K562 (cell line): ENCODE results near the gene GRIK5. TPM values are rescaled to one million over a fixed set of nuclear protein-coding genes. Genes with fewer than 3 reads are reported as not detected.

ENCODE experiments used
- ATAC-seq: fragments of 200-7000 bp; cut with Tn5 transposase; 3 replicates; pipeline ENCODE4 v1.9.1; 2020; ENCODE audit warnings: moderate library complexity
- BruUV-seq: library from RNA; stranded (reverse); fragments of 400-500 nt; replicated peaks from 2 replicates; lab custom pipeline; 2021; lab: Mats Ljungman, UMichigan
- CTCF ChIA-PET: fragments of 300-600 bp; formaldehyde crosslinking; extraction: SDS; loops from one replicate; lab custom pipeline; 2021; ENCODE audit warnings: low intra/inter-chr PET ratio; lab: Yijun Ruan, JAX
- POLR2A ChIA-PET: fragments of 300-600, 350-650 bp; sonication (Branson Sonifier 250); formaldehyde crosslinking; extraction: SDS; loops from one replicate; lab custom pipeline; 2021; ENCODE audit warnings: antibody characterized with exemption, inconsistent platforms; lab: Yijun Ruan, JAX
- DNase-seq, 4 experiments: peaks; one replicate each; pipeline versions ENCODE4 v3.0.0 to v3.0.0-alpha.2; 2011 to 2018; ENCODE audit warnings: low spot score in 3 of 4, mixed read lengths in 3 of 4; ENCODE audit errors: extremely low read depth in 1 of 4
- FAIRE-seq: peaks from 2 replicates; lab custom pipeline; 2011; peaks lifted over from hg19 to GRCh38; lab: Jason Lieb, UNC
- H2AFZ ChIP-seq: 2 replicates; pipeline ENCODE4 v1.6.0; 2011; ENCODE audit warnings: low read depth, low read length, control low read depth, inconsistent platforms
- H3K27ac ChIP-seq: fragments of 200-600 bp; 3 replicates; pipeline ENCODE4 v1.8.0; 2011; ENCODE audit warnings: low read depth, mild to moderate bottlenecking, control low read depth, inconsistent platforms, low read length, moderate library complexity, mixed read lengths; ENCODE audit errors: extremely low read depth
- H3K27me3 ChIP-seq, 2 experiments: fragments of 300-600 bp in 1 of 2; 2 replicates in 1 of 2; 3 replicates in 1 of 2; pipeline versions ENCODE4 v1.6.0 to v1.8.0; 2011; ENCODE audit warnings: inconsistent platforms in 2 of 2, low read length in 2 of 2, mild to moderate bottlenecking in 1 of 2, mixed read lengths in 1 of 2, moderate library complexity in 1 of 2; ENCODE audit not compliant: control insufficient read depth in 2 of 2, insufficient read depth in 2 of 2
- H3K36me3 ChIP-seq: fragments of 300-600 bp; 3 replicates; pipeline ENCODE4 v1.8.0; 2011; ENCODE audit warnings: mild to moderate bottlenecking, low read length, inconsistent platforms; ENCODE audit not compliant: control insufficient read depth, insufficient read depth
- H3K4me1 ChIP-seq, 2 experiments: fragments of 200-600 bp in 1 of 2; replicated peaks in 1 of 2; 2 replicates in 1 of 2; 3 replicates in 1 of 2; pipeline versions ENCODE4 v1.5.1 to v1.8.0; 2011; ENCODE audit warnings: inconsistent platforms in 2 of 2, low read length in 2 of 2, mild to moderate bottlenecking in 1 of 2, mixed read lengths in 1 of 2, moderate library complexity in 1 of 2; ENCODE audit not compliant: control insufficient read depth in 2 of 2, insufficient read depth in 2 of 2
- H3K4me2 ChIP-seq: 2 replicates; pipeline ENCODE4 v1.6.1; 2011; ENCODE audit warnings: low read length, control low read depth, inconsistent platforms, mixed read lengths; ENCODE audit not compliant: insufficient read depth
- H3K4me3 ChIP-seq: fragments of 200-600 bp; sonication (generic), shearing (Covaris generic); 2 replicates; pipeline ENCODE4 v1.5.1; 2016; ENCODE audit warnings: control low read depth, inconsistent platforms
- H3K79me2 ChIP-seq: fragments of 200-600 bp; 3 replicates; pipeline ENCODE4 v1.8.0; 2011; ENCODE audit warnings: low read length, inconsistent platforms; ENCODE audit not compliant: control insufficient read depth, insufficient read depth
- H3K9ac ChIP-seq, 2 experiments: 2 replicates each; pipeline versions ENCODE4 v1.6.0 to v1.6.1; 2011; ENCODE audit warnings: low read depth in 2 of 2, low read length in 2 of 2, control low read depth in 1 of 2, inconsistent platforms in 1 of 2, mild to moderate bottlenecking in 1 of 2, mixed read lengths in 1 of 2; ENCODE audit not compliant: insufficient read depth in 1 of 2
- H3K9me1 ChIP-seq: one replicate; pipeline ENCODE4 v1.6.0; 2011; ENCODE audit warnings: inconsistent platforms, mild to moderate bottlenecking, low read length, moderate library complexity; ENCODE audit not compliant: control insufficient read depth, insufficient read depth
- H3K9me3 ChIP-seq: replicated peaks from 2 replicates; pipeline ENCODE4 v1.5.1; 2011; ENCODE audit warnings: low read depth, low read length, inconsistent platforms; ENCODE audit not compliant: control insufficient read depth, insufficient read depth
- H4K20me1 ChIP-seq: replicated peaks from 2 replicates; pipeline ENCODE4 v1.6.1; 2011; ENCODE audit warnings: low read length, inconsistent platforms, mixed read lengths; ENCODE audit not compliant: control insufficient read depth, insufficient read depth
- BDP1 ChIP-seq: IDR thresholded peaks from 3 replicates; pipeline ENCODE4 v1.6.1; 2011; ENCODE audit not compliant: insufficient read length, insufficient read depth
- PRPF4 ChIP-seq: fragments of 200-400 bp; formaldehyde crosslinking; IDR thresholded peaks from one replicate; pipeline ENCODE4 v1.6.1; 2017; ENCODE audit warnings: low read length, low read depth, mild to moderate bottlenecking; ENCODE audit not compliant: insufficient read depth, poor library complexity, severe bottlenecking
- RHOXF2B ChIP-seq: fragments of 250-450 bp; sonication (Bioruptor Pico); conservative IDR thresholded peaks from 2 replicates; pipeline ENCODE4 v1.5.1; 2021
- RNF219 ChIP-seq: fragments of 250-450 bp; sonication (Bioruptor Pico); IDR thresholded peaks from 2 replicates; pipeline ENCODE4 v1.5.0; 2022; ENCODE audit warnings: mild to moderate bottlenecking
- SMARCA4 ChIP-seq: fragments of 450-650 bp; IDR thresholded peaks from 2 replicates; pipeline ENCODE4 v1.6.1; 2016
- SMARCB1 ChIP-seq: IDR thresholded peaks from 2 replicates; pipeline ENCODE4 v1.6.1; 2011; ENCODE audit warnings: improper control_type of control experiment, low read depth; ENCODE audit not compliant: insufficient read length
- ZNF696 ChIP-seq: fragments of 250-450 bp; sonication (Bioruptor Pico); conservative IDR thresholded peaks from 2 replicates; pipeline ENCODE4 v1.4.0; 2020; ENCODE audit warnings: mild to moderate bottlenecking, moderate library complexity
- WGBS: fragments of 100-300 bp; shearing (Covaris generic); methylation state at CpG from one replicate; pipeline ENCODE4 v1.1.6; 2016; ENCODE audit warnings: low coverage, mixed read lengths; ENCODE audit not compliant: insufficient coverage; ENCODE audit errors: missing lambda C conversion rate; 5-methylcytosine and 5-hydroxymethylcytosine counted together
- in situ Hi-C: fragments of 300-500 bp; cut with MboI; formaldehyde crosslinking; loops from 4 replicates; pipeline ENCODE4 v1.15.0; 2018; ENCODE audit warnings: inconsistent platforms, mixed read lengths
- intact Hi-C: fragments of 100-400 bp; cut with micrococcal nuclease; formaldehyde crosslinking; loops from 2 replicates; pipeline ENCODE4 v1.14.2; 2022
- polyA plus RNA-seq, 8 experiments: library from polyadenylated mRNA; depleted of rRNA in 4 of 8; stranded (reverse) in 5 of 8; unstranded in 3 of 8; fragments of >200 nt; fragmentation: Nextera tagmentation in 2 of 8; fragmentation: Illumina TruSeq in 1 of 8; extraction: Ambion mirVana in 2 of 8; extraction: Trizol in 1 of 8; gene quantifications; 2 replicates each; pipeline versions ENCODE4 v1.2.1 to v1.2.3, GENCODE V29; 2011 to 2014; ENCODE audit warnings: inconsistent platforms in 1 of 8, missing spikeins in 1 of 8
- total RNA-seq, 7 experiments: library from RNA; depleted of rRNA in 6 of 7; stranded (reverse); fragments of >200 nt in 6 of 7; fragmentation: Illumina TruSeq in 2 of 7; extraction: Trizol in 2 of 7; gene quantifications; 2 replicates each; pipeline versions ENCODE4 v1.2.1 to v1.2.3, GENCODE V29; 2011 to 2021; ENCODE audit warnings: low replicate concordance in 1 of 7

GRIK5 gene
- total and polyA plus RNA-seq, 9 of the 15 experiments (the other 6 are each of a cell fraction or from before 2014, with no cell fraction given), result 0.04 to 0.55 (median 0.27) TPM; not detected in 2

DNA sequence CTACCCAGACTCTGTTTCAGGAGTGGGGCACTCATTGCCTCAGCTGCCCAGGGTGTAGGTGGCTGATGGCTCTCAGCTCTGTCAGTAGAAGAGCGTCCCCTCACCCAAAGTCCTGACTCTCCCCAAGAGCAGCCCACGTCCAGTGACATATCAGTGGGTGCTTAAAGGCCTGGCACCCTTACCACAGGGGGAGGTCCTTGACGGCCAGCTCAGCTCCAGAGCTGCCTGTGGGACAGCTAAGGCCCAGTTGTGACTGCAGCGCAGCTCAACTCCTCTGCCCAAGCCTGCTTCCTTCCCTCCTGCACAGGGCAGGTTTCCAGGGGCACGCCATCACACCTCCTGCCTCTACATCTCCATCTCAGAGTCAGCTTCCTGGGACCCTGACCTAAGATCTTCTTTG, 32.4 kb downstream of the GRIK5 start:
- no peak overlapping the region for H3K4me2 ChIP-seq
- no peak overlapping the region for H3K27ac ChIP-seq
- BruUV-seq, result no TSS peak
- no peak overlapping the region for H3K9ac ChIP-seq
- H3K27me3 ChIP-seq, result peaks cover 15 to 36% of the 10 kb centered on the region in 2 experiments; a peak in 4 of 5 replicates
- no peak overlapping the region for H2AFZ ChIP-seq
- H3K4me3 ChIP-seq, result no peak overlapping the region
- in situ Hi-C loops, result no loop called here
- no peaks in the 10 kb centered on the region for H3K9me3 ChIP-seq
- FAIRE-seq, result no peak
- H3K79me2 ChIP-seq, result no peaks in the 10 kb centered on the region
- ChIA-PET POLR2A (interaction anchor here (0.6 to 1.2 kb wide), 4 partner anchors 11 to 157 kb away, joined by 3 to 5 read pairs (median 4); no protein-coding TSS in a partner anchor), CTCF (no interaction called here)
- WGBS, result 5% methylated on average over 5 of the region's 5 CpGs
- H3K4me1 ChIP-seq, result peaks cover 0 to 5% of the 10 kb centered on the region in 2 experiments; a peak in 1 of 5 replicates
- no peaks in the 10 kb centered on the region for H3K9me1 ChIP-seq
- no peak for TF ChIP-seq PRPF4
- no peak for TF ChIP-seq BDP1
- no peak for TF ChIP-seq SMARCA4
- TF ChIP-seq SMARCB1, result no peak
- TF ChIP-seq RHOXF2B (CRISPR knock-in tag), result no peak
- no peak for TF ChIP-seq RNF219 (CRISPR knock-in tag)
- no peak for TF ChIP-seq ZNF696
- DNase-seq, result no peak
- intact Hi-C loops, result no loop called here
- ATAC-seq, result no peak
- H3K36me3 ChIP-seq, result no peaks in the 10 kb centered on the region
- peaks cover 6% of the 10 kb centered on the region; the same call in 1 of the 2 replicates for H4K20me1 ChIP-seq
